H1 (cell line): Measurements from ENCODE around the gene MMP28.

Experiments used
- CEBPB ChIP-seq: IDR thresholded peaks from 2 replicates; pipeline ENCODE4 v1.6.1; 2012; ENCODE audit warnings: low read depth, low read length
- CTCF ChIP-seq, 3 experiments: IDR thresholded peaks; 1 replicate in 2 of 3; 2 replicates in 1 of 3; pipeline versions ENCODE4 v1.5.1 to v1.6.1; 2011; ENCODE audit warnings: low read length in 3 of 3, mild to moderate bottlenecking in 3 of 3, inconsistent platforms in 2 of 3, low read depth in 1 of 3, moderate library complexity in 1 of 3; ENCODE audit not compliant: insufficient read depth in 1 of 3; ENCODE audit errors: control extremely low read depth in 1 of 3
- EP300 ChIP-seq, 2 experiments: IDR thresholded peaks; 1 replicate in 1 of 2; 2 replicates in 1 of 2; pipeline ENCODE4 v1.6.1; 2011 to 2012; ENCODE audit warnings: low read depth in 2 of 2, low read length in 2 of 2, mild to moderate bottlenecking in 2 of 2, borderline replicate concordance in 1 of 2, inconsistent platforms in 1 of 2, moderate library complexity in 1 of 2
- POLR2A ChIP-seq, 2 experiments: IDR thresholded peaks; 1 replicate in 1 of 2; 2 replicates in 1 of 2; pipeline ENCODE4 v1.6.1; 2011; ENCODE audit warnings: low read depth in 2 of 2, low read length in 2 of 2, mild to moderate bottlenecking in 2 of 2; ENCODE audit errors: control extremely low read depth in 1 of 2
- POLR2AphosphoS5 ChIP-seq: IDR thresholded peaks from 2 replicates; pipeline ENCODE4 v1.6.1; 2011; ENCODE audit warnings: low read depth, low read length
- TAF1 ChIP-seq: IDR thresholded peaks from 2 replicates; pipeline ENCODE4 v1.6.1; 2011; ENCODE audit warnings: mild to moderate bottlenecking, low read depth, low read length
- TF ChIP-seq, protein P1 (sequence below): IDR thresholded peaks from 2 replicates; pipeline ENCODE4 v1.6.1; 2012; ENCODE audit warnings: inconsistent platforms

- TF ChIP-seq CTCF (IDR thresholded peaks at IDR 0.05; ENCODE audit: control extremely low read depth in 1 of 3, insufficient read depth in 1 of 3, low read depth in 1 of 3, low read length in 3 of 3) = no peak
- TF ChIP-seq EP300 (IDR thresholded peaks at IDR 0.05; ENCODE audit: borderline replicate concordance in 1 of 2, low read depth in 2 of 2, low read length in 2 of 2) = no peak
- no peak for TF ChIP-seq TAF1
- TF ChIP-seq POLR2A (IDR thresholded peaks at IDR 0.05; ENCODE audit: control extremely low read depth in 1 of 2, low read depth in 2 of 2, low read length in 2 of 2) = no peak
- TF ChIP-seq POLR2AphosphoS5 = no peak
- TF ChIP-seq, protein P1, sequence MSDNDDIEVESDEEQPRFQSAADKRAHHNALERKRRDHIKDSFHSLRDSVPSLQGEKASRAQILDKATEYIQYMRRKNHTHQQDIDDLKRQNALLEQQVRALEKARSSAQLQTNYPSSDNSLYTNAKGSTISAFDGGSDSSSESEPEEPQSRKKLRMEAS = no peak
- no peak for TF ChIP-seq CEBPB
These were observed 62.7 kb downstream of the MMP28 start for GRCh38 chr17:35732806-35733136.
